A549 (cell line): Measurements from ENCODE around the gene ROBO1. TPM values are rescaled to one million over a fixed set of nuclear protein-coding genes. Genes with fewer than 3 reads are reported as not detected.

Source experiments
- ATAC-seq, 2 experiments: fragments of 200-7000 bp in 1 of 2; fragments of >200 bp in 1 of 2; cut with Nextera tagmentation in 1 of 2; cut with Tn5 transposase in 1 of 2; 3 replicates each; pipeline versions ENCODE4 v1.8.0 to v1.9.1; 2018 to 2020; ENCODE audit warnings: mild to moderate bottlenecking in 1 of 2, moderate library complexity in 1 of 2
- CTCF ChIA-PET: fragments of 300-600 bp; sonication (Branson Sonifier 250); formaldehyde crosslinking; extraction: SDS; loops from one replicate; lab custom pipeline; 2021; ENCODE audit warnings: antibody characterized with exemption, inconsistent platforms; lab: Yijun Ruan, JAX
- POLR2A ChIA-PET: fragments of 350-600 bp; formaldehyde crosslinking; extraction: SDS; loops from one replicate; lab custom pipeline; 2021; ENCODE audit warnings: antibody characterized with exemption, inconsistent platforms; lab: Yijun Ruan, JAX
- DNase-seq, 2 experiments: peaks; one replicate each; pipeline versions ENCODE4 v3.0.0 to v3.0.0-alpha.2; 2011 to 2016; ENCODE audit warnings: low read depth in 1 of 2, low spot score in 1 of 2
- FAIRE-seq: peaks from 2 replicates; lab custom pipeline; 2011; peaks lifted over from hg19 to GRCh38; lab: Jason Lieb, UNC
- H3K27ac ChIP-seq, 2 experiments: fragments of >200 bp; sonication (Bioruptor Twin); formaldehyde crosslinking; 3 replicates each; pipeline ENCODE4 v1.5.1; 2016 to 2017
- H3K4me1 ChIP-seq: fragments of >200 bp; sonication (Bioruptor Twin); formaldehyde crosslinking; 3 replicates; pipeline ENCODE4 v1.6.1; 2016
- H3K4me2 ChIP-seq: fragments of >200 bp; sonication (Bioruptor Twin); formaldehyde crosslinking; 3 replicates; pipeline ENCODE4 v1.6.1; 2016
- H3K4me3 ChIP-seq: fragments of >200 bp; sonication (Bioruptor Twin); formaldehyde crosslinking; 3 replicates; pipeline ENCODE4 v1.5.1; 2016
- H3K9me3 ChIP-seq: fragments of >200 bp; sonication (Bioruptor Twin); formaldehyde crosslinking; 3 replicates; pipeline ENCODE4 v1.6.1; 2016
- ATOH8 ChIP-seq: fragments of 250-450 bp; sonication (Bioruptor Pico); IDR thresholded peaks from 2 replicates; pipeline ENCODE4 v1.5.0; 2020; ENCODE audit warnings: low read depth, mild to moderate bottlenecking, moderate library complexity
- BHLHE40 ChIP-seq: IDR thresholded peaks from 2 replicates; pipeline ENCODE4 v1.6.1; 2012; ENCODE audit warnings: low read depth, low read length, inconsistent platforms
- CEBPB ChIP-seq, 2 experiments: fragments of >200 bp in 1 of 2; sonication (Bioruptor Twin) in 1 of 2; formaldehyde crosslinking in 1 of 2; IDR thresholded peaks; 2 replicates each; pipeline ENCODE4 v1.6.1; 2012 to 2016
- CHD2 ChIP-seq: fragments of 150-350 bp; IDR thresholded peaks from 2 replicates; pipeline ENCODE4 v1.6.1; 2014; ENCODE audit warnings: low read length; ENCODE audit not compliant: partially characterized antibody
- EHMT2 ChIP-seq: fragments of 200-600 bp; sonication (generic); IDR thresholded peaks from 2 replicates; pipeline ENCODE4 v1.6.1; 2016; ENCODE audit warnings: antibody characterized with exemption, low read depth, mild to moderate bottlenecking, moderate library complexity
- EP300 ChIP-seq, 2 experiments: fragments of >200 bp; sonication (Bioruptor Twin); formaldehyde crosslinking; IDR thresholded peaks; 2 replicates in 1 of 2; 3 replicates in 1 of 2; pipeline ENCODE4 v1.6.1; 2016 to 2017
- FOSB ChIP-seq: fragments of 250-450 bp; sonication (Bioruptor Pico); IDR thresholded peaks from 2 replicates; pipeline ENCODE4 v1.5.0; 2020; ENCODE audit warnings: mild to moderate bottlenecking, moderate library complexity
- FOSL2 ChIP-seq, 2 experiments: fragments of 450-650 bp in 1 of 2; fragments of >200 bp in 1 of 2; sonication (Bioruptor Twin) in 1 of 2; formaldehyde crosslinking; IDR thresholded peaks; 2 replicates each; pipeline versions ENCODE4 v1.5.0 to v1.6.1; 2016 to 2020; ENCODE audit warnings: mild to moderate bottlenecking in 1 of 2, moderate library complexity in 1 of 2
- FOXS1 ChIP-seq: fragments of 250-450 bp; sonication (Bioruptor Pico); IDR thresholded peaks from 2 replicates; pipeline ENCODE4 v1.5.0; 2020; ENCODE audit warnings: mild to moderate bottlenecking, moderate library complexity
- GATA3 ChIP-seq: IDR thresholded peaks from 2 replicates; pipeline ENCODE4 v1.6.1; 2012; ENCODE audit warnings: borderline replicate concordance
- HDAC2 ChIP-seq: fragments of 200-600 bp; sonication (generic); IDR thresholded peaks from 2 replicates; pipeline ENCODE4 v1.6.1; 2016
- JUN ChIP-seq, 2 experiments: fragments of >200 bp; sonication (Bioruptor Twin); formaldehyde crosslinking; IDR thresholded peaks; 2 replicates in 1 of 2; 3 replicates in 1 of 2; pipeline ENCODE4 v1.6.1; 2016 to 2017
- KDM1A ChIP-seq: fragments of 200-600 bp; sonication (generic); IDR thresholded peaks from 2 replicates; pipeline ENCODE4 v1.6.1; 2016; ENCODE audit warnings: low read depth, mild to moderate bottlenecking
- MAFK ChIP-seq: fragments of 450-650 bp; IDR thresholded peaks from 2 replicates; pipeline ENCODE4 v1.6.1; 2014; ENCODE audit not compliant: partially characterized antibody
- NR3C1 ChIP-seq: fragments of >200 bp; sonication (Bioruptor Twin); formaldehyde crosslinking; IDR thresholded peaks from 3 replicates; pipeline ENCODE4 v1.6.1; 2017
- PHF8 ChIP-seq: fragments of 200-600 bp; sonication (generic); IDR thresholded peaks from 2 replicates; pipeline ENCODE4 v1.6.1; 2016; ENCODE audit warnings: low read depth, mild to moderate bottlenecking, antibody characterized with exemption, moderate library complexity, borderline replicate concordance
- POLR2A ChIP-seq: IDR thresholded peaks from 2 replicates; pipeline ENCODE4 v1.6.1; 2012; ENCODE audit warnings: mild to moderate bottlenecking, low read length
- RFX5 ChIP-seq: fragments of 450-650 bp; IDR thresholded peaks from 2 replicates; pipeline ENCODE4 v1.7.1; 2014; ENCODE audit warnings: antibody characterized with exemption, mild to moderate bottlenecking, moderate library complexity
- RNF2 ChIP-seq: fragments of 200-600 bp; sonication (generic); IDR thresholded peaks from 2 replicates; pipeline ENCODE4 v1.6.1; 2016; ENCODE audit warnings: low read depth, mild to moderate bottlenecking, antibody characterized with exemption, moderate library complexity, borderline replicate concordance
- TFCP2L1 ChIP-seq: fragments of 250-450 bp; sonication (Bioruptor Pico); IDR thresholded peaks from 2 replicates; pipeline ENCODE4 v1.5.0; 2021; ENCODE audit warnings: mild to moderate bottlenecking
- USF2 ChIP-seq: fragments of 450-650 bp; IDR thresholded peaks from 2 replicates; pipeline ENCODE4 v1.6.1; 2014; ENCODE audit warnings: antibody characterized with exemption
- ZNF302 ChIP-seq: fragments of 250-450 bp; sonication (Bioruptor Pico); IDR thresholded peaks from 2 replicates; pipeline ENCODE4 v1.9.0; 2021; ENCODE audit warnings: inconsistent platforms, mild to moderate bottlenecking, moderate library complexity
- ZSCAN20 ChIP-seq: fragments of 250-450 bp; sonication (Bioruptor Pico); IDR thresholded peaks from 2 replicates; pipeline ENCODE4 v1.8.0; 2022; ENCODE audit warnings: mild to moderate bottlenecking, moderate library complexity
- whole genome bisulfite sequencing: methylation state at CpG from one replicate; pipeline ENCODE4 v1.1.6; 2017; ENCODE audit errors: missing lambda C conversion rate; 5-methylcytosine and 5-hydroxymethylcytosine counted together
- polyA plus RNA-seq, 4 experiments: library from polyadenylated mRNA; depleted of rRNA in 3 of 4; stranded (reverse); fragments of >200 nt; fragmentation: RNase III in 1 of 4; extraction: RNeasy Plus Mini Kit Qiagen cat#74134 plus additional on column Dnase treatment in 1 of 4; gene quantifications; 2 replicates in 3 of 4; 3 replicates in 1 of 4; pipeline ENCODE4 v1.2.3, GENCODE V29; 2011 to 2017

Gene ROBO1
- polyA plus RNA-seq, 2 of the 4 experiments (the other 2 are of a cell fraction) = 25.3 to 35.6 TPM

- ChIA-PET POLR2A (no interaction called here), CTCF (no interaction called here)
- H3K4me1 ChIP-seq = no peaks in the 10 kb centered on the region
- WGBS = 4% methylated on average over 1 of the region's 1 CpG
- no peak overlapping the region for H3K27ac ChIP-seq
- no peaks in the 10 kb centered on the region for H3K9me3 ChIP-seq
- ATAC-seq = no peak
- H3K4me3 ChIP-seq = no peak overlapping the region
- no peak for DNase-seq
- FAIRE-seq = no peak
- no peak for TF ChIP-seq HDAC2
- TF ChIP-seq PHF8 = no peak
- TF ChIP-seq GATA3 = no peak
- TF ChIP-seq EHMT2 = no peak
- no peak overlapping the region for H3K4me2 ChIP-seq
Observed at GRCh38 chr3:79200456-79200855, 567.3 kb downstream of the ROBO1 start.

GRCh38 chr3:79199966-79200365 lies 567.8 kb downstream of the ROBO1 start:
- FAIRE-seq (no peak), ATAC-seq (no peak), DNase-seq (no peak)
- POLR2A ChIA-PET = no interaction called here
- CTCF ChIA-PET = no interaction called here
- H3K9me3 ChIP-seq = no peaks in the 10 kb centered on the region
- no peaks in the 10 kb centered on the region for H3K4me1 ChIP-seq
- no peak overlapping the region for H3K27ac ChIP-seq
- no peak overlapping the region for H3K4me3 ChIP-seq
- no peak for TF ChIP-seq KDM1A
- no peak for TF ChIP-seq GATA3
- TF ChIP-seq JUN (IDR thresholded peaks at IDR 0.05) = no peak
- no peak for TF ChIP-seq ATOH8 (CRISPR knock-in tag)
- no peak for TF ChIP-seq USF2
- TF ChIP-seq HDAC2 = no peak
- TF ChIP-seq RFX5 = no peak
- no peak for TF ChIP-seq FOXS1
- TF ChIP-seq CEBPB (IDR thresholded peaks at IDR 0.05) = no peak
- no peak for TF ChIP-seq PHF8
- WGBS = 28% methylated on average over 1 of the region's 1 CpG
- H3K4me2 ChIP-seq = no peak overlapping the region

- TF ChIP-seq ZSCAN20 (CRISPR knock-in tag) (no peak), TFCP2L1 (CRISPR knock-in tag) (no peak), USF2 (no peak), POLR2A (no peak), FOSB (CRISPR knock-in tag) (no peak), BHLHE40 (no peak), ZNF302 (CRISPR knock-in tag) (no peak), EP300 (IDR thresholded peaks at IDR 0.05) (no peak), RFX5 (no peak), NR3C1 (no peak), CHD2 (no peak), FOSL2 (IDR thresholded peaks at IDR 0.05) (no peak), FOSL2 (CRISPR knock-in tag; IDR thresholded peaks at IDR 0.05) (no peak), GATA3 (no peak), MAFK (no peak), EHMT2 (no peak), JUN (IDR thresholded peaks at IDR 0.05) (no peak), RNF2 (no peak)
- Histone ChIP-seq H3K9me3 (no peaks in the 10 kb centered on the region), H3K4me3 (no peak overlapping the region), H3K4me1 (no peaks in the 10 kb centered on the region), H3K27ac (no peak overlapping the region), H3K4me2 (no peak overlapping the region)
- 8% methylated on average over 5 of the region's 5 CpGs for WGBS
- FAIRE-seq (no peak), DNase-seq (no peak), ATAC-seq (no peak)
- ChIA-PET POLR2A (no interaction called here), CTCF (no interaction called here)
Observed at GRCh38 chr3:79187426-79187825, 580.4 kb downstream of the ROBO1 start.
